Measurements from ENCODE around the gene TET1.
"Not testable (repeated sequence)": the region's sequence is repeated elsewhere in the genome, so short reads cannot be mapped to it uniquely, and the experiment has no call there.

TET1 gene

DNA sequence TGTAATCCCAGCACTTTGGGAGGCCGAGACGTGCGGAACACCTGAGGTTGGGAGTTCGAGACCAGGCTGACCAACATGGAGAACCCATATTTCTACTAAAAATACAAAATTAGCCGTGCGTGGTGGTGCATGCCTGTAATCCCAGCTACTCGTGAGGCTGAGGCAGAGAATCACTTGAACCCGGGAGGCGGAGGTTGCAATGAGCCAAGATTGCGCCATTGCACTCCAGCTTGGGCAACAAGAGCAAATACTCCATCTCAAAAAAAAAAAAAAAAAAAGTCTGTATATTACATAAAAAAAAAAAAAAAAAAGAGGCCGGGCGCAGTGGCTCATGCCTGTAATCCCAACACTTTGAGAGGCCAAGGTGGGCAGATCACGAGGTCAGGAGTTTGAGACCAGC, 152.9 kb downstream of the TET1 start:
- DNase-seq (ENCODE audit: low read depth): not testable (repeated sequence)

DNA sequence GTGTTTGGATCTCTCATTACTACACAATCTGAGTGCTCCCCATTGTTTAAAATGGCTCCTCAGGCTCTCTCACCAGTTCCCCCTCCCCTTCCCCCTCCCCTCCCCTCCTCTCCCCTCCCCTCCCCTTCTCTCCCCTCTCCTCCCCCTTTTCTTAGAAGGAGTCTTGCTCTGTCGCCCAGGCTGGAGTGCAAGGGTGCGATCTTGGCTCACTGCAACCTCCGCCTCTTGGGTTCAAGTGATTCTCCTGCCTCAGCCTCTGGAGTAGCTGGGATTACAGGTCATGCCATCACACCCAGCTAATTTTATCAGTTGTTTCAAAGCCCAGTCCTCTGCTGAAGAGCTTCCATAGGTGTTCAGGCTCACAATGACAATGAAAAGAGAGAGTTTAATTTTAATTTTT, 157.3 kb downstream of the TET1 start:
- no peak for DNase-seq (ENCODE audit: low read depth)

DNA sequence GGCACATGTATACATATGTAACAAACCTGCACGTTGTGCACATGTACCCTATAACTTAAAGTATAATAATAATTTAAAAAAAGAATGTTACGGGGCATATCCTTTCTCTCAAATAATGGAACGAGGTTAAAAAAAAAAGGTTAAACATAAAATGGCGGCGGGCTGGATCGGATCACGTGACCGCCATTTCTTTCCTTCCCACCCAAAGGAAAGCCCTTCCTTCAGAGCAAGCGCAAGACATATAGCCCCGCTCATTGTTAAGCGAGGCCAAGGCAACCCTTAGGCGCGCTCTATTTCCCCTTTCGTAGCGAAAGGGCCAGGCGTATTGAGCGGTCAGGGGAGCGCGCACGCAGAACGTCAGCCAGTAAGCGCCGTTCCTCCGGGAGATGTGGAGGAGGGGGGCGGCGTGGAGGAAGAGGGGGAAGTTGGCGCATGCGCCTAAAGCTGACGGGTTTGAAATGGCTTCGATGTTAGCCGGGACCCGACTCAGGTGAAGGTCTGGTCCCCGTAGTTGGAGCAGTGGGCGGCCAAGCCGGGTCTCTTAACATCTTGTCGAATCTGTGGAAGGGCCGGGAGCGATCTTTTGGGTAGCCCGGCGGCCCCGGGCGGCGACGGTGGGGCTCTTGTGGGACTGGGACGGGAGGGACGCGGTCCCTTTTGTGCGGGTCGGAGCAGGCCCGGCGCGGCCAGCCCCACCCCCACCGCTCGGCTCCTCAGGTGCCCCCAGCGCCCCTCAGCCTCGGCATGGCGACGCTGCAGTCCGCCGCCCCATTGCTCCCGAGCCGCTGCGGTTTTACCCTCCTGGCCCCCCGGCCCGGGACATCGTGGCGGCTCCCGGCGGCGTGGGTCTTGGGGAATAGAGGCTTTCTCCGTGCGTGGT, 160.9 kb downstream of the TET1 start, which contains the start of gene CCAR1:
TSS of gene CCAR1 (plus strand) at position 447 of the 880 bp plus-strand sequence. CDS start 1,266 bp downstream, outside the sequence.
- peak; percentile 95 for DNase-seq (ENCODE audit: low read depth)

DNA sequence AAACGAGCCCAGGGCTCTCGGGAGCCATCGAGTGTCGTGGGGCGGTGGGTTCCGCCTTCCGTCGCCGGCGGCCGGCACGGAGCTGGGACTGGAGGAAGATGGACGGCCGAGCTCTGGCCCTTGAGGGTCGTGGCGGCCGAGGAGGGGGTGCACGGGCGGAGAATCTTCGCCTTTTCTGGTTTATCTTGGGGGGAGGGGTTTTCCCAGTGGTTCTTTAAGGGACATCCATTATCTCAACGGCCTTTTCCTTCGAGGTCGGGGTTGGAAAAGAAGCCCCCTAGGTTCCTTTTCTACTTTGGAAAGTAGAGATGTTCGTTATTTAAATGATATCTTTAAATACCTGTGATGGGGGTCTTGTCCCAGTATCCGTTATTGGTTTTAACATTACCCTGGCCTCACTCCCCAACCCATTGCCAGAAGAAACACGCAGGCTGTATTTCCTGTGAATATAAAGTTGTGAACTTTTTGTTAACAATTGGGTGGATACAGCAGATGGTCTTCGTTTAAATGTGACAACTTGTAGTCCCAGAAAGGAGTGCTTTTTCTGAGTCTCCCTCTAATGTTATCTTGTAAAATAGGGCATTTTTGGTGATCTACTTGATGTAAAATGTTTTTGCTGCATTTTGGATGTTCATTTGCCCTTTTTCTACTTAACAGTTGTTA, 161.7 kb downstream of the TET1 start:
- DNase-seq (ENCODE audit: low read depth): no peak

DNA sequence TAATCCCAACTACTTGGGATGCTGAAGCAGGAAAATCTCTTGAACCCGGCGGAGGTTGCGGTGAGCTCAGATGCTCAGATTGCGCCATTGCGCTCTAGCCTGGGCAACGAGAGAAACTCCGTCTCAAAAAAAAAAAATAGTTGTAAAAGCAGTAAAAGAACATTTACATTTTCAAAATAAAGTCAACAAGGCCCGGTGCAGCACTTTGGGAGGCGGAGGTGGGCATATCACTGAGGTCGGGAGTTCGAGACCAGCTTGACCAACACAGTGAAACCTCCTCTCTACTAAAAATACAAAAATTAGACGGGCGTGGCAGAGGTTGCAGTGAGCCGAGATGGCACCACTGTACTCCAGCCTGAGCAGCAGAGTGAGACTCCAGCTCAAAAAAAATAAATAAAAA, 164.9 kb downstream of the TET1 start:
- DNase-seq (ENCODE audit: low read depth): no peak

DNA sequence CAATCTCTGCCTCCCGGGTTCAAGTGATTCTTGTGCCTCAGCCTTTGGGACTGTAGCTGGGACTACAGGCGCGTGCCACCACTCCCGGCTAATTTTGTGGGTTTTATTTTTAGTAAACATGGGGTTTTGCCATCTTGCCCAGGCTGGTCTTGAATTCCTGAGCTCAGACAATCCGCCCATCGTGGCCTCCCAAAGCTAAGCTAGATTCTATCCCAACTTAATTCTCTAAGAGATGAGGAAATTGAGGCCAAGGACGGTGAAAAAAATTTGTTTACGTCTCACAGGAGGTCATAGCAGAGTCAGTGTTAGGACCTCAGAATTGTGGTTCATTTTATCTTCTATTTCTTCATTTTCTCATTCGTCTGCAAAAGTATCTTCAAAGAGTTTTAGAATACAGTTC, 167.0 kb downstream of the TET1 start:
- DNase-seq (ENCODE audit: low read depth): no peak

DNA sequence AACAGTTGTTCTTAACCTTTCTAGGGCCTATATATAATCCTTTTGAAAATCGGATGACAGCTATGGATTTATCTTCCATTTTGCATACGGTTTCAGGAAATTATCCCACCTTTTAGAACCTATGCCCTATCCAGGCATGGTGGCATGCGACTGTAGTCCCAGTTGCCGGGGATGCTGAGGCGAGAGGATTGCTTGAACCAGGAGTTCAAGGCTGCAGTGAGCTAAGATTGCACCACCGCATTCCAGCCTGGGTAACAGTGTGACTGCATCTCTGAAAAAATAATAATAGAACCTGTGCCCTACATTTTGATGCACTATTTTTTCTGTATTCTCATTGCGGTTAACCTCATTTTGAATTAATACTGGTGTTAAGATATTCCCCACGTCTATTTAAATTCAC, 172.5 kb downstream of the TET1 start:
- DNase-seq (ENCODE audit: low read depth): no peak

DNA sequence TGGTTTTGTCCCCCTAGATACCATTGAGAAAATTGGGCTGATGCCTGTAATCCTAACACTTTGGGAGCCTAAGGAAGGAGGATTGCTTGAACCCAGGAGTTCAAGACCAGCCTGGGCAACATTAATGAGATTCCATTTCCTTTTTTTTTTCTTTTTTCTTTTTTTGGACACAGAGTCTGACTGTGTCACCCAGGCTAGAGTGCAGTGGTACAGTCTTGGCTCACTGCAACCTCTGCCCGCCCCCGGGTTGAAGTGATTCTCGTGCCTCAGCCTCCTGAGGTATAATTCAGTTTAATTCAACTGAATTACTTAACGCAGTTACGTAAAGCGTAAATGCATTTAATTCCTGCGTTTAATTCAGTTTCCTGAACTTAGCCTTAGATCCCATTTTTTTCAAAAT, 174.2 kb downstream of the TET1 start:
- DNase-seq (ENCODE audit: low read depth): no peak

DNA sequence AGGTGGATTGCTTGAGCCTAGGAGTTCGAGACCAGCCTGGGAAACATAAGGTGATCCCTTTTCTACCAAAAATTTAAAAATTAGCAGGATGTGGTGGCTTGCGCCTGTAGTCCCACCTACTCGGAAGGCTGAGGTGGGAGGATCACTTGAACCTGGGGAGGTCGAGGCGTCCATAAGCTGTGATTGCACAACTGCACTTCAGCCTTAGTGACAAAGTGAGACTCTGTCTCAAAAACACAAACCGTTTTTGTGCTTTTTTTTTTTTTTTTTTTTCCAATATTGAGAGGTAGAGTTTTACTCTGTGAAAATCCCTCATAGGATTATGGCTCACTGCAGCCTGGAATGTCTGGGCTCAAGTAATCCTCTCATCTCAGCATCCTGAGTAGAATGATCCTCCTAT, 175.0 kb downstream of the TET1 start:
- no peak for DNase-seq (ENCODE audit: low read depth)

DNA sequence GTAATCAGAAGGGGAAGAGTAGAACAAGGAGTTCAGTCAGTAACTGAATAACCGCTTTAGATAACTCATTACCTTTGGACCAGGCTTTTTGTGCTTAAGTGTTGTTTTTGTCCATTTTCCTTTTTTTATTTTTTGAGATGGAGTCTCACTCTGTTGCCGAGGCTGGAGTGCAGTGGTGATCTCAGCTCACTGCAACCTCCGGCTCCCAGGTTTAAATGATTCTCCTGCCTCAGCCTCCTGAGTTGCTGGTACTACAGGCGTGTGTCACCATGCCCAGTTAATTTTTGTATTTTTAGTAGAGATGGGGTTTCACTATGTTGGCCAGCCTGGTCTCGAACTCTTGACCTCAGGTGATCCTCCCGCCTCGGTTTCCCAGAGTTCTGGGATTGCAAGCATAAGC, 175.6 kb downstream of the TET1 start:
- not testable (repeated sequence) for DNase-seq (ENCODE audit: low read depth)

DNA sequence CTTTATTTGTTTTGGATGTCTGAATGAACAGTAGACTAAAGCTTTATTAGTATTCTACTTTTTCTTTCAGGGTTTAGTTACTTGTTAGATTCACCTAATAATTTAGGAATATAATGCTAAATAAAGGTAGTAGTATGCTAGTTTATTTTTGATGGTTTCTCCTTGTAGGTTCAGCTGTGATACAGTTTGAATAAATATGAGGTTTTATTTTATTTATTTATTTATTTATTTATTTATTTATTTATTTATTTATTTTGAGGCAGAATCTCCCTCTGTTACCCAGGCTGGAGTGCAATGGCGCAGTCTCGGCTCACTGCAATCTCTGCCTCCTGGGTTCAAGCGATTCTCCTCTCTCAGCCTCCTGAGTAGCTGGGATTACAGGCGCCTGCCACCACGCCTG, 180.5 kb downstream of the TET1 start:
- DNase-seq (ENCODE audit: low read depth): not testable (repeated sequence)

DNA sequence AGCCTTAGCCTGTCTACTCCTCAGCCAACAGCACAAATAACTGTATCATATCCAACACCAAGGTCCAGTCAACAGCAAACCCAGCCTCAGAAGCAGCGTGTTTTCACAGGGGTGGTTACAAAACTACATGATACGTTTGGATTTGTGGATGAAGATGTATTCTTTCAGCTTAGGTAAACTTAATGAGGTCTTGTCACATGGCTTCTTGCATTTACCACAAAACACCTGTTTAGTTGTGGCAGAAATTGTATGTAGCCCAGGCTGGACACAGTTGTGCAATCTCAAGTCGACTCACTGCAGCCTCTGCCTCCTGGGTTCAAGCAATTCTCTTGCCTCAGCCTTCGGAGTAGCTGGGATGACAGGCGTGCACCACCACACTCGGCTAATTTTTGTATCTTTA, 182.3 kb downstream of the TET1 start:
- no peak for DNase-seq (ENCODE audit: low read depth)

All from activated T-helper 1 cell treated with Interleukin-2 at 50 U/mL for 16 hours (primary cell).